Bone marrow (tissue), 2 donors: ENCODE results near the gene FRMD6.
"Not testable (repeated sequence)": the region's sequence is repeated elsewhere in the genome, so short reads cannot be mapped to it uniquely, and the experiment has no call there.

ENCODE experiments used
- DNase-seq, 2 donors: peaks; one replicate each; lab custom pipeline; 2025; lab: John Stamatoyannopoulos, UW

Gene FRMD6

DNA sequence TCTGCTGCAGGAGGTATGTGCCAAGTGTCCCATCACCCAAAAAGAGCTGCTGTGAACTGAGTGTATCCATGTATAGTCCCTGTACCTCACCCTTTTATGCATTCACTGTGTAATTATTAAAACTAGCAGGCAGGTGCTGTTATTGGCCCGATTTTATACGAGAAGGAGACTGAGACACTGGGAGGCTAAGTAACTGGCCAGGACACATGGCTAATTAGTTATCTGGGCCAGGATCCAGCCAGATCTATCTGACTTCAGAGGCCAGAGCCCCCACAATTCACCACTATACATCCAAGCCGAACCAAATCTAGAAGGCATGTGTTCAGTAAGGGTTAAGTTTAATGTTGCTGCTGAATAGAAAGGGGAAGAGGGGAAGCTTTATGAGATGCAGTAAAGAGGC, 73.4 kb downstream of the FRMD6 start:
- no peak for DNase-seq

DNA sequence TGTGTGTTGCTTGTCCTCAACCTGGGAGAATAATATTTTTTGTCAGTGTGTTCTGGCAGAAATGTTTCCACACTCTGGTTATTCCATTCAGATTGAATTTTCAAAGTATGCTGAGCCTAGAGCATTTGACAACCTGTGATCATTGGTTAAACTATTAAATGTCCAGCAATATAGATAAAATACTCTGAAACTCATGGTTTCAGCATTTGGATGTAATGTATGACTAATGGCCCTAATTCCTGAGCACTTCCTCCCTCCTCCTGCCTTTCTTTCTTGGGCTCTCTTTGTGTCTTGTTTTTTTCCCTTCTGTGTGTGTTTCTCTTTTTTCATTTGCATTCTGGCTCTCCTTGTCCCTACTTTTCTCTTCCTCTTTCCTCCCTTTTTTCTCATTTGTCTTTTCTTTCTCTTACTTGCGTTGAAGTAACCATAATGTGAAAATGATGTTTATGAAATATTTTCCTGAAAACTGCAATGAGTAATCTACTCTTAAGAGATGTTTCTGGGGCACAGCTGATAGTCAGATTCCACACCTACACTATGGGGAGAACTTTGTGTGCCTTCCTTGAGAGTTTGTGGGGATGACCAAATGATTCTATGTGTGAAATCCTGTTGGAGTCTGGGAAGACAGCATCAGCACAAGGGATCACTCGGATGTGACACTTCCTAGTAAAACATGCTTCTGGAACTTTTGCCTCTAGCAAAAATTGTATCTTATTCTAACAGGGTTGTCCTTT, 74.6 kb downstream of the FRMD6 start:
- no peak for DNase-seq

DNA sequence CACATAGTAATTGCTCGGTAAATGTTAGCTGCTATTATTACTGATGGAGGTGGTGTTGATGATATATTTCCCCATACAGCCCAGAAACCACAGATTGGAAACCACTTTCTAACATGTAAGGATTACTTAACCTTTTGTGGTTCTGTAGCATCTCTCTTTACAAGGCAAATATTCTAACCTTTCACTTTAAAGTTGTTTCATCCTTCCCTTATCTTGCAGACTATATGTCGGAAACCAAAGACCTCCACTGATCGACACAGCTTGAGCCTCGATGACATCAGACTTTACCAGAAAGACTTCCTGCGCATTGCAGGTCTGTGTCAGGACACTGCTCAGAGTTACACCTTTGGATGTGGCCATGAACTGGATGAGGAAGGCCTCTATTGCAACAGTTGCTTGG, 75.8 kb downstream of the FRMD6 start:
- DNase-seq, result no peak

DNA sequence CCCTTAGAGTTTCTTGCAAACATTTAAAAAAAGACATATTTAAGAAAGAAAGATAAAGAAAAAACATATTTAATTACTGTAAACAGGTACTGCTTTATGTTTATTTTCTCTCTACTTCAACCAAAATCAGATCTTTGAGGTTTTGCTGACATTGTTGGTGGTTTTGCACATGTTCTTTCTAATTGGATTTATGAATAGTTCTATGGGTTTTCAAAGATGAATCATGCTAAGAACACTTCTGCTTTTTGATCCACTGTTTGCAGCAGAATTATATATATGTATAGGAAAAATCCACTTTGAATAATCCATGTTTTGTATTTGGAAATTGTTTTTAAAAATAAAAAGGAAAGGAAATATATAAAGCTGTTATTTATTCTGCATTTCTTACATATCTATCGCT, 78.4 kb downstream of the FRMD6 start:
- DNase-seq, result peak in 1 of 2 donors; percentile 12

DNA sequence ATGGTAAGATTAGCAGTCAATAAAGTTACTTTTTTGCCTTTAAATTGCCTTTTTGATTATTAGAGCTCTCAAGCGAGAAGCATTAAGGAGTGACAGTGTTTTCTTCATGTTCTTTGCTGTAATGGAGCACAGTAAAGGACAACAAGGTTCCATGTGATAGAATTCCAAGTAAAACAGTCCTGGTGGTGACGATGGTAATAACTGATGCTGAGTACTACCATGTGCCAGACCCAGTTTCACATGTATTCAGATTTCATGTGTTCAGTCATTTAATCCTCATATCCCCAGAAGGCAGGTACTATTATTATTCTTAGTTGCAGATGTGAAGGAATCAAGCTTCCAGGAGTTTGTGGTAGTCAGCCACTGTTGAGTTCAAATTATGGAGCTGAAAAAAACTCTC, 79.0 kb downstream of the FRMD6 start:
- DNase-seq, result no peak

DNA sequence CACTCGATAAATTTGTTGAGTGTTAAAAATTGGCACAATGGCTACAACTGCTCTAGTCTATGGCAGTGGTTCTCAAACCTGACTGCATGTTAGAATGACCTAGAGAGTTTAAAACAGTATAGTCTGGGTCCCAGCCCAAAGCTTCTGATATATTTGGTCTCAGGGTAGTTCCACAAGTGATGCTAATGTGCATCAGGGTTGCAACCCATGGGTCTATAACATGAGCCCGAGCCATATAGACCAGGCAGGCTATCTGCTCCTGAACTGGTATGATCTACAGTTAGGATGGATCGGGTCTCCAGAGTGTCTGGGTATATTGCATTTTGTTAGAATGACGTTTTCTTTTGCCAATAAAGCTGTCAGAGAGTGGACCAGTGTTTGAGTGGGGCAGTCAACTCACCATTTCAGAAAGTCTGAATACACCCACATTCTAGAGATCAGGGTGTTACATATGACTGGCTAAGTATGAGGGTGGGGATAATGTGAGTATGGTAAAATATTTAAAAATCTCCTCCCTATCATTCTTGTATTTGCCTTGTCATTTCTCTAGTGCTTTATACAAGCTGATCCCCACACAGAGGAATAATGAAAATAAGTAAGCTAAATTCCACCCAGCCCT, 80.9 kb downstream of the FRMD6 start:
- DNase-seq, result no peak

DNA sequence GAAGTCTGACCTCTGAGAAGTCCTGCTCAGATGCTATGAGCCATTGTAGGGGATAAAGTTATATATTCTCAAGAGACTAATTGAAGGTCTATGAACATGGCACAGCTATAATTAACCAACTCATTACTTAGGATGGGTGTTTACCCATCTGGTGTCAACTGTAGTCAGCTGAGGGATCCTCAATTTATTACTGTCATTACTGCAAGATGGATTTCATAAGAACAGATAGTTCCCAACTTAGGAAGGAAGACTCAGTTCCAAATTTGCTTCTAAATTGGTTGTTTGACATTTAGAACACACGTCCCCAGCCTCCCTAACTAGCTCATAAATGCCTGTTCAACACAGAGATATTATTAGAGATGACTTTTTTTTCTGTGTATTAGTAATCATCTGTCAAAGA, 81.4 kb downstream of the FRMD6 start:
- DNase-seq, result no peak

DNA sequence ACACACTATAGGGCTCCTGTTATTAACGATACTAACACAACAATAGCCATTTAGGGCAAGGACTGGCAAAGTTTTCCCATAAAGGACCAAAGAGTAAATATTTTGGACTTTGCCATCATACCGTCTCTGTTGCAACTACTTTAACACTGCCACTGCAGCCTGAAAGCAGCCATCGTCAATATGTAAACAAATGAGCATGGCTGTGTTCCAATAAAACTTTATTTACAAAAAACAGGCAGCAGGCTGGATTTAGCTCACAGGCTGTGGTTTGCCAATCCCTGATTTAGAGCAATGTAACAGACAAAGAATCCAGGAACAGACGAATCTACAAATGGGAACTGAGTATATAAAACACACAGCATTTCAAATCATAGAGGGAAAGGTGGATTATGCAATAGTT, 84.1 kb downstream of the FRMD6 start:
- no peak for DNase-seq

DNA sequence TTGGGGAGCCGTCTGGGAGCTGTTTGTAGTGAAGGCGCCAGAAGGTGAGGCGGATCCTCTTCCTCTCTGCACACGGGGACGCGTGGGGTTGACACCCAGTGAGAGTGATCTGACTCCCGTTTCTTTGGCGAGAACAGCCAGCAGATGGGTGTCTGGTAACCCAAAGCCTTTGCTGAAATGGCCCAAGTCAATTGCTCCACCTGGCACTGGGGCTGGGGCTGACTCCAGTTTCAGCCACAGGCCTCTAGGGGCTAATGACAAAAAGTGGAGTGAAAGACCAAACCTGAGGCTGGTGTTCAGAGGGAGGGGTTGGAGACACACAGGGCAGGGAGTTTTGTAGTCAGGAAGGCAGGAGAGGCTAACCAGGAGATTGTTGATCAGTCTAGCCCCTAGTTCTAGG, 87.0 kb downstream of the FRMD6 start:
- DNase-seq, result no peak

DNA sequence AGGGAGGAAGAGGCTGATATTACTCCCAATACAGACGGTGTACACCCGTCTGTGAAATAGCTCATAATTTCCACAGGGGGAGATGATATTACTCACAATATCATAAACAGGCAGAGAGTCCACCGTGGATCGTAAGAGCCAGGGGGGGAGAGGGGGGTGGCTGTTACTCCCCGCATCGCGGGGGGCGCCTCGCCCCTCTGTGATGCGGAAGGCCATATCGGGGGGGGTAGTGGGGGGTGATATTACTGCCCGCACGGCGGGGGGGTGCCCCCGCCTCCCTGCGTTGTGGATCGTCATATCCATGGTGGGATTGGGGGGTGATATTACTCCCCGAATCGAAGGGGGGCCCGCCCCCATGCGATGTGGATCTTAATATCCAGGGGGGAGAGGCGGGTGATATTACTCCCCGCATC, 91.9 kb downstream of the FRMD6 start:
- no peak for DNase-seq

DNA sequence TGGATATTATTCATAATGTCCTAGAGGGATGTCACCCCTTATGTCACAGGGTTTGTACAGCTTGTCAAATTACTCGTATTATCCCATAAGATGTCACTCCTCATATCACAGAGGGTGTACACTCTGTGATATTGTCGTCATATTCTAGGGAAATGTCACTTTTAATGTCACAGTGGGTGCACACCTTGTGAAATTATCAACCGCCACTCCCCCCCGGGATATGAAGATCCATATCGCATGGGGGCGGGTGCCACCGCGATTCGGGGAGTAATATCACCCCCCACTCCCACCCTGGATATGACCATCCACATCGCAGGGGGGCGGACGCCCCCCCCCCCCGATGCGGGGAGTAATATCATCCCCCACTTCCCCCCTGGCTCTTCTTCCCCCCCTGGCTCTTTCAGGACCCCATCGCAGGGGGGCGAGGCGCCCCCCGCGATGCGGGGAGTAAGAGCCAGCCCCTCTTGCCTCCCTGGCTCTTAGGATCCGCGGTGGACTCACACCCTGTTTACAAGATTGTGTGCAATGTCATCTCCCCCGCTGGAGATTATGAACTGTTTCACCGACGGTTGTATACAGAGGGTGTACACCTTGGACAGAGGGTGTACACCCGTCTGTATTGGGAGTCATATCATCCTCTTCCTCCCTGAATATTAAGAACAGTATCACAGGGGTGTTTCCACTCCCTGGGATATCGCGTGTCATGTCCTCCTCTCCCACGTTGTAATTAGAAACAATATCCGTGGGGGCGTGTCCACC, 92.8 kb downstream of the FRMD6 start:
- no peak for DNase-seq

DNA sequence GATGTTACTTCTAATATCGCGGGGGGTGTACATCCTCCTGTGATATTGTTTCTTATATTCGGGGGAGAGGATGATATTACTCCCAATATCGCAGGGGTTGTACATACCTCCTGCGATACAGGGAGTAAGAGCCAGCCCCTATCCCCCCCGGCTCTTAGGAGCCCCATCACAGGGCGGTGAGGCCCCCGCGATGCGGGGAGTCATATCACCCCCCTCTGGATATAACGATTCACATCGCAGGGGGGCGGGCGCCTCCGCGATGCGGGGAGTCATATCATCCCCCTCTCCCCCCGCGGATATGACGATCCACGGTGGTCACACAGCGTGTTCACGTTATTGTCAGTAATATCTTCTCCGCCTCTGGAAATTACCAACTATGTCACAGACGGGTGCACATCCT, 95.1 kb downstream of the FRMD6 start:
- DNase-seq, result not testable (repeated sequence)

DNA sequence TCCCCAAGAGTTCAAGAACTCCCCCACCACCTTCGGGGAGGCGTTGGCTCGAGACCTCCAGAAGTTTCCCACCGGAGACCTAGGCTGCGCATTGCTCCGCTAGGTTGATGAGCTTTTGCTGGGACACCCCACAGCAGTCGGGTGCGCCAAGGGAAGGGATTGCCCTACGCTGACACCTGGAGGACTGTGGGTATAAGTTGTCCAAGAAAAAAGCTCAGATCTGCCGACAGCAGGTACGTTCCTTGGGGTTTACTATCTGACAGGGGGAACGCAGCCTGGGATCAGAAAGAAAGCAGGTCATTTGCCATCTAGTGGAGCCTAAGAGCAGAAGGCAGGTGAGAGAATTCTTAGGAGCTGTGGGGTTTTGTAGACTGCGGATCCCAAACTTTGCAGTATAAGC, 98.8 kb downstream of the FRMD6 start:
- DNase-seq, result no peak

DNA sequence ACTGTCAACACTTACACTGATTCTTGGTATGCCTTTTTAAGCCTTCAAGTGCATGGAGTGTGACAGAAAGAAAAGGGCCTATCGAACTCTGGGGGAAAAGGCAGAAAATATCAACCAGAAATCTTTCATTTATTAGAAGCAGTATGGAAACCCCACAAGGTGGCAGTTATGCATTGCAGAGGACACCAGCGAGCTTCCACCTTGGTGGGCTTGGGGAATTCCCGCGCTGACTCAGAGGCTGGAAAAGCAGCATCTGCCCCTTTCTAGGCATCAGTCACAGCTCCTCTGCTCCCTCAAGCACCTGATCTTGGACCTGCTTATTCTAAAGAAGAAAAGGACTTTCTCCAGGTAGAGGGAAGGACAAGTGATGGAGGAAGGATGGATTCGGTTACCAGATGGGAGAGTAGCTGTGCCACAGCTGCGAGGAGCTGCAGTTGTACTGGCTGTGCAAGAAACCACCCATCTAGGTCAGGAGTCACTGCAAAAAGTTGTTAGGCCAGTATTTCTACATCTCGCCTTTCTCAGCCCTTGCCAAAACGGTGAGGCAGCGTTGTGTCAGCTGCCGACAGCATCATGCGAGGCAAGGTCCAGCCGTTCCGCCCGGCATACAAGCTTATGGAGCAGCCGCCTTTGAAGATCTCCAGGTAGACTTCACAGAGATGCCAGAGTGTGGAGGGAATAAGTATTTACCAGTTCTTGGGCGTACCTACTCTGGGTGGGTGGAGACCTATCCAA, 100.1 kb downstream of the FRMD6 start:
- not testable (repeated sequence) for DNase-seq

DNA sequence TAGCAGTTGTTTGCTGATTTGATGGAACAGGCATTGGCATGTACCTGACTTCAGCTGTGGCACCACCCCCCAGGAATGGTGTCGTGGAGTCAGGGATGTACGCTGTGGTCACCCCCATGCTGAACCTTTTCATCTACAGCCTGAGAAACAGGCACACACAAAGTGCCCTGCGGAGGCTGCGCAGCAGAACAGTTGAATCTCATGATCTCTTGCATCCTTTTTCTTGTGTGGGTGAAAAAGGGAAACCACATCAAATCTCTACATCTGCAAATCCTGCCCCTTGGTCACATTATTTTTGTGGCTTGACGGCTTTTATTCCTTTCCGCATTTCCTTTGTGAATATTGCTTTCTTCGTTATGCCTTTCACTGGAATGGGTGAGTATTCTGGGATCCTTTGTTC, 106.0 kb downstream of the FRMD6 start:
- DNase-seq, result not testable (repeated sequence)

DNA sequence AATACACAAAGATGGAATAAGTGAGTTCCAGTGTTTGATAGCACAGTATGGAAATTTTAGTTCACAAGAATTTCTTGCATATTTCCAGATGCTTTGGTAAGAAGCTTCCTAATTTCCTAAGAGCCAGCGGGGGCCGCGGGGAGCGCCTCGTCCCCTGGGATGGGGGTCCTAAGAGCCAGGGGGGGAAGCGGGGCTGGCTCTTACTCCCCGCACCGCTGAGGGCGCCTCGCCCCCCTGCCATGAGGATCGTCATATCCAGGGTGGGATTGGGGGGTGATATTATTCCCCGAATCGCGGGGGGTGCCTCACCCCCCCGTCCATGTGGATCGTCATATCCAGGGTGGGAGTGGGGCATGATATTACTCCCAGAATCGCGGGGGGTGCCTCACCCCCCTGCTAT, 108.2 kb downstream of the FRMD6 start:
- DNase-seq, result no peak

DNA sequence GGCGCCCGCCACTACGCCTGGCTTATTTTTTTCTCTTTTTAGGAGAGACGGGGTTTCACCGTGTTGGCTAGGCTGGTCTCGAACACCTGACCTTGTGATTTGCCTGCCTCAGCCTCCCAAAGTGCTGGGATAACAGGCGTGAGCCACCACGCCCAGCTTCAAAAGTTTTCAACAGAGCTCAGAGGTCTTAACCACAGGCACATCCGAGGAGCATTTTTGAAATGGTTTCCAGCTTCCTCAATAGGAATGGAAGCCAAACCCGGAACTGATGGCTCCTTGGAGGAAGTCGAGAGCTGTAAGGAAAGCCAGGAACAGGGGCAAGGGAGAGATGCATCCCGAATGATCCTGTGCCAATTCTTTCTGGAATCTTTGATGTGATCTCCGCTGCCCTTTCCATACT, 114.0 kb downstream of the FRMD6 start:
- not testable (repeated sequence) for DNase-seq

DNA sequence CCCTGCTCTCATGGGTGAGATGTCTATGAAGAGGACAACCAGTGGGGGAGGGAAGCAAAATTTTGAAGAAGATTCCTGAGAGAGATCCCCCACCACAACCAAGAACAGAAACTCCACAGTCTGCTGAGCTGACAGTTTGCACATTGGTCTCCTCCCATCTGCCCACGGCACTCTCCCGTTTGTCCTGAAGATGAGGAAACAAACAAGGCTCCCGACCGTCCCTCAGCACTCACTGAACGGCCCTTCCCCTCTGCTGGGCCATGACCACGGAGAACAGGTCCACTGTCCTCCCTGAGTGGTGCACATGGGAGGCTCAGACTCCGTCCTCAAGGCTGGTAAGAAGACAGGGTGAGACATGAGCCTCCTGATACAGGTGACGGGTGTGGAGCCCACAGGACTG, 114.9 kb downstream of the FRMD6 start:
- not testable (repeated sequence) for DNase-seq

DNA sequence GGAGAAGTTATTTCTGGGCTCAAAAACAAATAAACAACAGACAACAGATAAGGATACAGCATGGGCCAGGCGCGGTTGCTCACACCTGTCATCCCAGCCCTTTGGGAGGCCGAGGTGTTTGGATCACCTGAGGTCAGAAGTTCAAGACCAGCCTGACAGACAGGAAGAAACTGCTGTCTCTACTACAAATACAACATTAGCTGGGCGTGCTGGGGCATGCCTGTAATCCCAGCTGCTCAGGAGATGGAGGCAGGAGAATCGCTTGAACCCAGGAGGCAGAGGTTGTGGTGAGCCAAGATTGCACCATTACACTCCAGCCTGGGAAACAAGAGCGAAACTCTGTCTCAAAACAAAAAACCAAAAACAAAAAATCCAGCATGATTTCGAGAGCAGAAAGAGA, 117.6 kb downstream of the FRMD6 start:
- not testable (repeated sequence) for DNase-seq

DNA sequence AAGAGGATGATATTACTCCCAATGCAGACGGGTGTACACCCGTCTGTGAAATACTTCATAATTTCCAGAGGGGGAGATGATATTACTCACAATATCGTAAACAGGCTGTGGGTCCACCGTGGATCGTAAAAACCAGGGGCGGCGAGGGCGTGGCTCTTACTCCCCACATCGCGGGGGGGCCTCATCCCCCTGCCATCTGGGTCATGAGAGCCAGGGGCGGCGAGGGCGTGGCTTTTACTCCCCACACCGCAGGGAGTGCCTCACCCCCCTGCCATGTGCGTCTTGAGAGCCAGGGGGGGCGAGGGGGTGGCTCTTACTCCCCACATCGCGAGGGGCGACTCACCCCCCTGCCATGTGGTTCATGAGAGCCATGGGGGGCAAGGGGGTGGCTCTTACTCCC, 122.5 kb downstream of the FRMD6 start:
- no peak for DNase-seq

DNA sequence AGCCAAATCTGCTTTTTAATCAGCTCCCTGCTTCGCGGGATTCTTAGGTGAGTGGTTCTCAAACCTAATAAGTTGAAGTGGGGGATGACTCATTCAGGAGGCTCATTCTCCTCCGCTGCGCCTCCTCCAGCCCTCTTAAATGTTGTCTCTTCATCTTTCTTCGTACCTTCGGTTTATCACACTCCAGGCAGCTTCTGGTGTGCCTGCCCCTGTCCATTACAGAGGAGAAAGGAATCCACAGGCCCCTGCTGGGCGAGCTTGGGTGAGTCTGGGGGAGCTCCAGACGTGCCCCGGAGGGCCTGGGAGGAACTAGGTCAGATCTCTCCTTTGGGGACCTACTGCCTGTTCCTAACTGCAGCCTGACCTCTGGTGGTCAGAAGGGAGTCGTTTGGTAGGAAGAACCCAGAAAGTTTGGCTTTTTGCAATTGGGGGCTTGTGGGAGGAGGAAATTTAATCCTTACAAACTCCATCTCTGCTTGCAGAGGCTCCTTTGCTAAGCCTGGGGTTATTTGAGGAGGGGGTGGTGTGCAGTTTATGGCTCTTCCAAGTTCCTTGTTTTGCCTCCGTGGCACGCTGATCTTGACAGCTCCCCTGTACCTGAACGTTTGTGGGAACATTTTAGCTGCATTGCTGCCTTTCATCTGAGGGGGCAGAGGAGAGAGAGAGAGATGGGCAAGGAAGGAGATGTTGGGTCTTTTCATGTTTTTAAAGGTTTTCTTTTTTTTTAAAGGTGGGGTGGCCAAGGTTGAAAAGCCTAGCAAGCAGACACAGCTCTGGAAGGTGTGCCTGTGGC, 124.6 kb downstream of the FRMD6 start:
- DNase-seq, result peak in 1 of 2 donors; percentile 12
